Osteoblast (primary cell): ENCODE data around the gene CCDC6. TPM values are rescaled to one million over a fixed set of nuclear protein-coding genes. Genes with fewer than 3 reads are reported as not detected.

ENCODE experiments used
- DNase-seq: peaks from one replicate; pipeline ENCODE4 v3.0.0; 2011; ENCODE audit warnings: low spot score, mixed read lengths; ENCODE audit not compliant: insufficient read length; ENCODE audit errors: missing footprints
- H2AFZ ChIP-seq: 2 replicates; pipeline ENCODE4 v1.6.0; 2011; ENCODE audit warnings: mild to moderate bottlenecking, low read length
- H3K27ac ChIP-seq: 2 replicates; pipeline ENCODE4 v1.5.1; 2011; ENCODE audit warnings: mild to moderate bottlenecking, low read depth, low read length, moderate library complexity
- H3K27me3 ChIP-seq: 2 replicates; pipeline ENCODE4 v1.6.0; 2012; ENCODE audit warnings: mild to moderate bottlenecking, control low read depth, inconsistent platforms, low read length, moderate library complexity; ENCODE audit not compliant: insufficient read depth
- H3K36me3 ChIP-seq: 2 replicates; pipeline ENCODE4 v1.5.1; 2011; ENCODE audit warnings: mild to moderate bottlenecking, low read length, control low read depth, moderate library complexity; ENCODE audit not compliant: insufficient read depth
- H3K4me1 ChIP-seq: 2 replicates; pipeline ENCODE4 v1.5.1; 2011; ENCODE audit warnings: mild to moderate bottlenecking, low read length, control low read depth, moderate library complexity; ENCODE audit not compliant: insufficient read depth
- H3K4me2 ChIP-seq: 2 replicates; pipeline ENCODE4 v1.6.0; 2011; ENCODE audit warnings: mild to moderate bottlenecking, low read length; ENCODE audit not compliant: insufficient read depth
- H3K4me3 ChIP-seq: fragments of 200-600 bp; sonication (generic); 3 replicates; pipeline ENCODE4 v1.5.1; 2012; ENCODE audit warnings: mild to moderate bottlenecking, low read length, inconsistent platforms; ENCODE audit not compliant: insufficient read depth
- H3K79me2 ChIP-seq: 2 replicates; pipeline ENCODE4 v1.6.0; 2012; ENCODE audit warnings: mild to moderate bottlenecking, low read length, control low read depth, inconsistent platforms; ENCODE audit not compliant: insufficient read depth
- H3K9me3 ChIP-seq: 2 replicates; pipeline ENCODE4 v1.5.1; 2011; ENCODE audit warnings: low read depth, low read length, control low read depth
- H4K20me1 ChIP-seq: 2 replicates; pipeline ENCODE4 v1.6.0; 2012; ENCODE audit warnings: mild to moderate bottlenecking, low read length, control low read depth; ENCODE audit not compliant: insufficient read depth
- total RNA-seq: library from RNA; depleted of rRNA; stranded (reverse); fragments of >200 nt; gene quantifications from 2 replicates; pipeline ENCODE4 v1.2.3, GENCODE V29; 2012
- TF ChIP-seq, protein P1 (sequence below): IDR thresholded peaks from 2 replicates; pipeline ENCODE4 v1.5.1; 2011; ENCODE audit warnings: mild to moderate bottlenecking, low read depth, low read length, moderate library complexity; ENCODE audit errors: extremely low read depth

The CCDC6 gene
- total RNA-seq, 1 donor, result 51.8 TPM

DNA sequence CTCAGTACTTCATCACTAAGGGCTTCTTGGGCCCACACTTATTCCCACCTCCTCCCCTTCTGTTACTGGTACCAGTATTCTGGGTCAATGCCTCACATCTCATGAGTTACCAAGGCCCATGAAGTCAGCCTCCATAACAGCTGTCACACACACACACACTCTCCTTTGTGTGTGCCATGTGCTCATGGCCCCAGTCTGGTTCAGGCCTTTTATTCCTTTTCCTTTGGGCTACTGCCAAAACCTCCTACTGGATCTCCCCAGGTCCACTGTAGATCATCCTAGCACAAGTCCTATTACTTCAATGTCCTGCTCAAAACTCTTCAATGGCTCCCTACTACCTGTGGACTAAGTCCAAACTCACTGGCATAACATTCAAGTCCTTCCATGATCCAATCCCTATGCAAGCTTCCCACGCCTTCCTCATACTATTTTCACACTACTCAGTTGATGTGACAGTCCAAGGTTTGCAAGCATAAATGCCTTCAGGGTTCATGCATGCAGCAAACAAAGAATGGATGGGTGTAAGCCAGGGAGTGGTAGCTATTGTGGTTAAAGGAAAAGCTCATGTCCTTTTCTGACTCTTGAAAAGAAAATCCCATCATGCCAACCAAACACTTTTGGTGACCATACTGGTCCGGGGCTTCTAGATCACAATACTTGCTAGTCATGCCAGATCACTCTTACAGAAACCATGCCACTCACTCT lies 68.1 kb downstream of the CCDC6 start:
- TF ChIP-seq, protein P1, sequence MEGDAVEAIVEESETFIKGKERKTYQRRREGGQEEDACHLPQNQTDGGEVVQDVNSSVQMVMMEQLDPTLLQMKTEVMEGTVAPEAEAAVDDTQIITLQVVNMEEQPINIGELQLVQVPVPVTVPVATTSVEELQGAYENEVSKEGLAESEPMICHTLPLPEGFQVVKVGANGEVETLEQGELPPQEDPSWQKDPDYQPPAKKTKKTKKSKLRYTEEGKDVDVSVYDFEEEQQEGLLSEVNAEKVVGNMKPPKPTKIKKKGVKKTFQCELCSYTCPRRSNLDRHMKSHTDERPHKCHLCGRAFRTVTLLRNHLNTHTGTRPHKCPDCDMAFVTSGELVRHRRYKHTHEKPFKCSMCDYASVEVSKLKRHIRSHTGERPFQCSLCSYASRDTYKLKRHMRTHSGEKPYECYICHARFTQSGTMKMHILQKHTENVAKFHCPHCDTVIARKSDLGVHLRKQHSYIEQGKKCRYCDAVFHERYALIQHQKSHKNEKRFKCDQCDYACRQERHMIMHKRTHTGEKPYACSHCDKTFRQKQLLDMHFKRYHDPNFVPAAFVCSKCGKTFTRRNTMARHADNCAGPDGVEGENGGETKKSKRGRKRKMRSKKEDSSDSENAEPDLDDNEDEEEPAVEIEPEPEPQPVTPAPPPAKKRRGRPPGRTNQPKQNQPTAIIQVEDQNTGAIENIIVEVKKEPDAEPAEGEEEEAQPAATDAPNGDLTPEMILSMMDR, result no peak
- no peak overlapping the region for H3K27ac ChIP-seq
- H4K20me1 ChIP-seq, result peaks cover 22% of the 10 kb centered on the region

DNA sequence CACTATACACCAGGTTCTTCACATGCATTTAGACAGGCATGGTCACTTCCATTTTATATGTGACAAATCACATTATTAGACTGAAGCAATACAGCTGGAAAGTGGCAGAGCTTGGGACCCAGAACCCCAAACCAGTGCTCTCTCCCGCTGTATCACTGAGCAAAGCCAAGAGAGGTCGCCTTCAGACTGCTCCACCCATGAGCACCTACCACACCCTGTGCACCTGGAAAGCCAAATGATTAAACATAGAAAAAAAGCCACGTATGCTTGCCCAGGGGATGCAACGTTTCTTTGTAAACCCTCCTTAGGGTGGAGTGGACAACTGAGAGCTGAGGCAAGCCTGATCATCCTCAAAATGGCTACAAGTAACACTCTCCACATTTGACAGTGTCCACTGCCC lies 72.5 kb downstream of the CCDC6 start:
- no peaks in the 10 kb centered on the region for H3K27me3 ChIP-seq
- H3K36me3 ChIP-seq, result peaks cover 4% of the 10 kb centered on the region
- no peak overlapping the region for H2AFZ ChIP-seq
- TF ChIP-seq, protein P1, result no peak
- H3K9me3 ChIP-seq, result no peaks in the 10 kb centered on the region
- H3K4me1 ChIP-seq, result no peaks in the 10 kb centered on the region
- H3K79me2 ChIP-seq, result peaks cover 17% of the 10 kb centered on the region
- no peak overlapping the region for H3K4me2 ChIP-seq
- peaks cover 27% of the 10 kb centered on the region for H4K20me1 ChIP-seq
- no peak overlapping the region for H3K27ac ChIP-seq
- no peak overlapping the region for H3K4me3 ChIP-seq
- DNase-seq, result no peak

More for the DNA sequence above, 68.1 kb downstream of the CCDC6 start:
- peaks cover 9% of the 10 kb centered on the region for H3K4me1 ChIP-seq
- H3K27me3 ChIP-seq, result no peaks in the 10 kb centered on the region
- no peak for DNase-seq
- no peak overlapping the region for H3K4me2 ChIP-seq
- H3K4me3 ChIP-seq, result no peak overlapping the region
- peaks cover 16% of the 10 kb centered on the region for H3K79me2 ChIP-seq
- H2AFZ ChIP-seq, result no peak overlapping the region
- H3K9me3 ChIP-seq, result no peaks in the 10 kb centered on the region
- no peaks in the 10 kb centered on the region for H3K36me3 ChIP-seq

DNA sequence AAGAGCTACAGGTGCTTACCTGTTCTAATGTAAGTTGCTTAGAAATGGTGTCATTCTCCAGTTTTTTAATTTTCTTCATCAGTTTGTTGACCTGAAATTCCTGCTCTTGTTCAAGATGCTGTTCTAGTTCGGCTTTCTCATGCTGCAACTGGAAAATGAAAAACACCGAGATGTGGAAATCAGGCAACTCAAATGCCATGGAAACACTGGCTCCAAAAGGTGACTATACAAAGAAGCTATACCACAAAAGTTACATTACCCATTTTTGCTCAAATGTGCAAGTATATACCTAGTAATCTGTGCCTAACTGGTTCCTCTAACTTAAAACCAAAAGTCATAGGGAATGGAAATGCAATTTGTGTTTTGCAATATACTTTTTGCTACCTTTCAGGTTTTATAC lies 73.8 kb downstream of the CCDC6 start:
- TF ChIP-seq, protein P1, result no peak
- Histone ChIP-seq H3K4me2 (no peak overlapping the region), H3K9me3 (no peaks in the 10 kb centered on the region), H3K4me3 (no peak overlapping the region), H3K4me1 (no peaks in the 10 kb centered on the region), H3K36me3 (peaks cover 4% of the 10 kb centered on the region), H3K79me2 (peaks cover 13% of the 10 kb centered on the region), H2AFZ (no peak overlapping the region), H3K27ac (no peak overlapping the region), H3K27me3 (no peaks in the 10 kb centered on the region), H4K20me1 (peaks cover 17% of the 10 kb centered on the region)
- DNase-seq, result no peak

DNA sequence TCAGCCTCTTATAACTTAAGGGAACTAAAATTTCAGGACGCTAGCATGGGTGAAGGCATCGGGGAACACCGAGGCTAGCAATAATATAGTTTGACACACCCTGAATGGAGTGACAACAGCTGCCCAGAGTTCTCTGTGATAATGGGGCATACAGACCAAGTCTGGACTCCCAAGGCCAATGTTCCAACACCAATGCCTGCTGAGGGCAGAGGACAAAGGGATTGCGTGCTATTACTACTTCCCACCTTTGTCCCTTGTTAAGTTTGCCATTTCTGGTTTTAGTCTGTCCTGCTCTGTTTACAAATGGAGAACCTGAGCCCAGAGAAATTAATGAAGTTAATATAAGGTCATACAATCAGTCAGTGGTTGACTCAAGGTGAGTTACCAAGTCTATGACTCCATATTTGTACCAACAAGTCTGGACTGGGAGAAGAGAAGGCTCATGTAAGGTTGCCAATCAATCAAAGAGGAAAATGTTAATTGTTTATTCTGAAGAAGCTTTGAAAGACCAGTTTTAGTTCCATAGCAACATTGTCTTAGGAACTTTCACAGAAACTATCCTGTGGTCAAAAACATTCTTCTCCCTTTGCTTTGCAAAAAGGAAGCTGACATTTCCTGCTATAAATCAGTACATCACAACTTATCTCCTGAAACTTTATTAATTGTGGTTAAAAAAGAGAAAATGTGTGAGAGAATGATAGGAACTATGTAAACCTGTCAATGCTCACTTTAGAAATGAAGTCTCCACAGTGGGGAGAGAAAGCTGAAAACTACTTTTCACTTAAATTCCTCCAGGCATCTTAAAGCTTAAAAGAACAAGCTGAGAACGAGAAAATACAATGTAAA lies 74.5 kb downstream of the CCDC6 start:
- H2AFZ ChIP-seq, result no peak overlapping the region
- no peaks in the 10 kb centered on the region for H3K4me1 ChIP-seq
- H3K36me3 ChIP-seq, result peaks cover 4% of the 10 kb centered on the region
- no peaks in the 10 kb centered on the region for H3K27me3 ChIP-seq
- TF ChIP-seq, protein P1, result no peak
- H3K4me2 ChIP-seq, result no peak overlapping the region
- no peak overlapping the region for H3K27ac ChIP-seq
- H3K79me2 ChIP-seq, result peaks cover 14% of the 10 kb centered on the region
- H3K4me3 ChIP-seq, result no peak overlapping the region
- peak; percentile 25 for DNase-seq
- peaks cover 15% of the 10 kb centered on the region for H4K20me1 ChIP-seq
- no peaks in the 10 kb centered on the region for H3K9me3 ChIP-seq
